ENCODE results near the gene EPS8.
"Not testable (repeated sequence)": the region's sequence is repeated elsewhere in the genome, so short reads cannot be mapped to it uniquely, and the experiment has no call there.

EPS8 gene

DNA sequence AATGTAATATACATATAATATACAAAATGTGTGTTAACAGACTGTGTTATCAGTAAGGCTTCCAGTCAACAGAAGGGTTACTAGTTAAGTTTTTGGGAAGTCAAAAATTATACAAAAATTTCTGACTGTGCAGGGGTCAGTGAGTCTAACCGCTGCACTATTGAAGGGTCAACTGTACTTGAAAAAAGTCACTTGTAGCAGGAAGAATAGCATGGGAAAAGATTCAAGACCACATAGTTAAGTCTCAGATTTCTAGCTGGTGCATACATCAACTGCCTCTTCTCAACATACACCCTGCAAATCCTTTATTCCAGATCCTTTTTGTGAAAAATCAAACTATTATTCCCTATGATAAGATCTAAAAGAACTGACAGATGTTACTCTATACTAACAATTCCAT lies 5.9 kb downstream of the EPS8 start:
- peaks cover 18% of the 10 kb centered on the region for H3K27me3 Mint-ChIP-seq
- H3K27ac Mint-ChIP-seq = no peak overlapping the region
- CTCF ChIA-PET = no interaction called here
- no peak for DNase-seq
- peaks cover 8% of the 10 kb centered on the region for H3K4me1 Mint-ChIP-seq
- H3K36me3 Mint-ChIP-seq = no peaks in the 10 kb centered on the region
- no peaks in the 10 kb centered on the region for H3K9me3 Mint-ChIP-seq
- no peak overlapping the region for H3K4me3 Mint-ChIP-seq

DNA sequence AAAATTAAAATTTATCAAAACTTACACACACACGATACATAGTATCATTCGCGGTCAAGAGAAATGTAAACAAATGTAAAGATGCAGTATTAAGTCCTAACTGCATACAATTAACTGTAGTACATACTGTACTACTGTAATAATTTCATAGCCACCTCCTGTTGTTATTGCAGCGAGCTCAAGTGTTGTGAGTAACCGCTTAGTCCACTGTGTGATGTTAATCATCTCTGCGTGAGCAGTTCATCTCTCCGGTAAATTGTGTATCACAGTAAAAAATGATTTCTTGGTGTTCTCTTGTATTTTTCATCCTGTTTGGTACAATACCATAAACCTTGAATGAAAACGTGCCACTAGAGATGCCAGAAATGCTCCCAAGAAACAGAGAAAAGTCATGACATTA lies 6.5 kb downstream of the EPS8 start:
- H3K36me3 Mint-ChIP-seq = no peaks in the 10 kb centered on the region
- no peak overlapping the region for H3K27ac Mint-ChIP-seq
- CTCF ChIA-PET = no interaction called here
- peaks cover 14% of the 10 kb centered on the region for H3K27me3 Mint-ChIP-seq
- H3K4me1 Mint-ChIP-seq = peaks cover 2% of the 10 kb centered on the region
- no peak for DNase-seq
- no peaks in the 10 kb centered on the region for H3K9me3 Mint-ChIP-seq
- H3K4me3 Mint-ChIP-seq = no peak overlapping the region

- CTCF ChIA-PET = no interaction called here
Measured at GRCh38 chr12:15779925-15780324, 9.3 kb downstream of the EPS8 start.

GRCh38 chr12:15778126-15778525 lies 11.1 kb downstream of the EPS8 start:
- peaks cover 9% of the 10 kb centered on the region for H3K27me3 Mint-ChIP-seq
- H3K4me1 Mint-ChIP-seq = no peaks in the 10 kb centered on the region
- no peak overlapping the region for H3K4me3 Mint-ChIP-seq
- CTCF ChIA-PET = no interaction called here
- no peaks in the 10 kb centered on the region for H3K9me3 Mint-ChIP-seq
- no peak for DNase-seq
- no peaks in the 10 kb centered on the region for H3K36me3 Mint-ChIP-seq
- no peak overlapping the region for H3K27ac Mint-ChIP-seq

More at GRCh38 chr12:15779925-15780324, 9.3 kb downstream of the EPS8 start:
- H3K9me3 Mint-ChIP-seq = no peaks in the 10 kb centered on the region
- H3K4me3 Mint-ChIP-seq = no peak overlapping the region
- DNase-seq = no peak
- H3K36me3 Mint-ChIP-seq = no peaks in the 10 kb centered on the region
- peaks cover 14% of the 10 kb centered on the region for H3K27me3 Mint-ChIP-seq
- no peak overlapping the region for H3K27ac Mint-ChIP-seq
- no peaks in the 10 kb centered on the region for H3K4me1 Mint-ChIP-seq

DNA sequence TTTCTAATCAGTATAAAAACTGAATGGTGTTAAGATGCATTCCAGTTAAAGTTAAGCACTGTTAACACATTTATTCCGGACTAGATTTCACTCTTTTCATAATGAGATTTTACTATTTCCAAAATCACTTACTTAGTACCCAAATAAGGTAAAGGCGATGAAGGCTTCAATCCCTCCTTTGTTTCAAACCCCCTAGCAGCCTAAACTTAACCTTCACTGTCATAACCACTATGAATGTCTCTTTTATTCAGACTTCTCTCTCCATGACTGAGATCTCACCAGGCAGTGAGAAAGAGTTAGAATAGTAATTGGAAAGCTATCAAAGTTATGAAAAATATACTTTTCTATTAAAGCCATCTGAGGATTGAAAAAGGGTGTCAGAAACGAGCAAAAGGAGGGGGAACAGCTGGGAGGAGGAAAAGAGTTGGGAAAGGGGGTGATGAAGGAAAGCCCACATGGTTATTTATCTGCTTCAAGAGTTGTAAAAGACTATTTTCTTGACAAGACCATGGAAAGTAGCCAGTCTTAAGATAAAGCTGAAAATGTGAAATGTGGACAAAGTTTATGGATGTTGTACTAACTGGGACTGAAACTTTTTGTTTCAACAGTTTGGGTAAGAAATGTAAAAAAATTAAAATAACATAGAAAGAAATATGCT lies 11.7 kb downstream of the EPS8 start:
- Mint-ChIP-seq H3K4me3 (no peak overlapping the region), H3K27ac (no peak overlapping the region), H3K36me3 (no peaks in the 10 kb centered on the region), H3K4me1 (no peaks in the 10 kb centered on the region), H3K27me3 (peaks cover 9% of the 10 kb centered on the region), H3K9me3 (no peaks in the 10 kb centered on the region)
- CTCF ChIA-PET = no interaction called here
- no peak for DNase-seq

DNA sequence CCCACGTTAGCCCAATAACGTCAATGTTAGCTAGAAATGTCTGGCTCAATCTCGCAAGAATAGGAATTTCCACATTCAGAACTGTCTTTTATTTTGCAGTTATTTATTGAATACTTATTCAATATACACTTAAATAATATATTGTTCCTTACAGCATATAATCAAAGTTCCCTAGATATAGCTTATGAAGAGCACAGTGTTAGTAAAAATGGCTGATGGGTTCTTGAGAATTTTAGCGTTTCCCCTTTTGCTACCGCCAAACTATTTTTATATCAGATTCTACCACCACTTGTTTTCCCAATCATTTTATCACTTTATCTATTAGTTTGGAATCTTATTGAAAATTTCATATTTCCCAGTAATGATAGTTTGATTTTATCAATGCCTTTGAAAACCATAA lies 12.7 kb downstream of the EPS8 start:
- Mint-ChIP-seq H3K4me1 (no peaks in the 10 kb centered on the region), H3K27ac (no peak overlapping the region), H3K27me3 (peaks cover 9% of the 10 kb centered on the region), H3K4me3 (no peak overlapping the region), H3K36me3 (no peaks in the 10 kb centered on the region), H3K9me3 (no peaks in the 10 kb centered on the region)
- DNase-seq = no peak
- CTCF ChIA-PET = no interaction called here

GRCh38 chr12:15774819-15775218 lies 14.4 kb downstream of the EPS8 start:
- no peak for DNase-seq
- H3K9me3 Mint-ChIP-seq = no peaks in the 10 kb centered on the region
- H3K4me1 Mint-ChIP-seq = no peaks in the 10 kb centered on the region
- no peak overlapping the region for H3K4me3 Mint-ChIP-seq
- peaks cover 9% of the 10 kb centered on the region for H3K27me3 Mint-ChIP-seq
- H3K27ac Mint-ChIP-seq = no peak overlapping the region
- no peaks in the 10 kb centered on the region for H3K36me3 Mint-ChIP-seq
- CTCF ChIA-PET = interaction anchor here (0.8 kb wide), 1 partner anchor 123 kb away, joined by 6 read pairs; no protein-coding TSS in a partner anchor

GRCh38 chr12:15772405-15773018 lies 16.7 kb downstream of the EPS8 start:
- Mint-ChIP-seq H3K27ac (no peak overlapping the region), H3K27me3 (peaks cover 7% of the 10 kb centered on the region), H3K4me3 (no peak overlapping the region), H3K9me3 (no peaks in the 10 kb centered on the region), H3K36me3 (no peaks in the 10 kb centered on the region), H3K4me1 (no peaks in the 10 kb centered on the region)
- CTCF ChIA-PET = interaction anchor here (0.7 to 2.6 kb wide), 9 partner anchors 12 to 245 kb away, joined by 3 to 8 read pairs (median 5); no protein-coding TSS in a partner anchor
- no peak for DNase-seq

DNA sequence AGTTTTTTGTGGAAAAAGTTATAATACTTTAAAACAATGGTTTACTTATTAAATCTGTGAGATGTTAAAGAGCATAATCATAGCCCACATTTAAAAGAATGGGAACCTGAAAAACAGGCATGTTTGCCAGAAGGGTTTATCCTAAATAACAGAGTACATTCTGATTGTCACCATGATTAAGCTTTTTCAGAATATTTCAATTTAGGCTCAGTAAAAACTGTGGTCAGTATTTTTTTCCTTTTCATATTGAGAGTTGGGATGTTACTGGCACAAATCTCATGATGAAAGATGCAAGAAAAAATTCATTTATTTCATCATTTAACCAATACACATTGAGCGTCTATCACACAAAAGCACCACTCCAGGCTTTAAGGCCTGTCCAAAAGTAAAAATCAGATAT lies 18.6 kb downstream of the EPS8 start:
- Mint-ChIP-seq H3K27ac (no peak overlapping the region), H3K4me1 (no peaks in the 10 kb centered on the region), H3K4me3 (no peak overlapping the region), H3K36me3 (no peaks in the 10 kb centered on the region), H3K9me3 (no peaks in the 10 kb centered on the region), H3K27me3 (no peaks in the 10 kb centered on the region)
- no peak for DNase-seq
- CTCF ChIA-PET = interaction anchor here (0.6 to 2.0 kb wide), 5 partner anchors 26 to 198 kb away, joined by 3 to 6 read pairs (median 3); no protein-coding TSS in a partner anchor

- no peaks in the 10 kb centered on the region for H3K27me3 Mint-ChIP-seq
- CTCF ChIA-PET = interaction anchor here (0.7 to 2.0 kb wide), 4 partner anchors 27 to 180 kb away, joined by 3 to 6 read pairs (median 4); no protein-coding TSS in a partner anchor
- no peaks in the 10 kb centered on the region for H3K9me3 Mint-ChIP-seq
- H3K36me3 Mint-ChIP-seq = no peaks in the 10 kb centered on the region
- no peak overlapping the region for H3K4me3 Mint-ChIP-seq
- H3K27ac Mint-ChIP-seq = no peak overlapping the region
- no peak for DNase-seq
- H3K4me1 Mint-ChIP-seq = no peaks in the 10 kb centered on the region
Measured at GRCh38 chr12:15770021-15770420, 19.2 kb downstream of the EPS8 start.

GRCh38 chr12:15769586-15769985 lies 19.6 kb downstream of the EPS8 start:
- H3K27ac Mint-ChIP-seq = no peak overlapping the region
- CTCF ChIA-PET = no interaction called here

GRCh38 chr12:15767301-15767700 lies 21.9 kb downstream of the EPS8 start:
- Mint-ChIP-seq H3K27ac (no peak overlapping the region), H3K27me3 (no peaks in the 10 kb centered on the region), H3K36me3 (no peaks in the 10 kb centered on the region), H3K9me3 (no peaks in the 10 kb centered on the region), H3K4me1 (no peaks in the 10 kb centered on the region), H3K4me3 (no peak overlapping the region)
- CTCF ChIA-PET = no interaction called here
- DNase-seq = no peak

More at GRCh38 chr12:15769586-15769985, 19.6 kb downstream of the EPS8 start:
- Mint-ChIP-seq H3K4me3 (no peak overlapping the region), H3K9me3 (no peaks in the 10 kb centered on the region), H3K27me3 (no peaks in the 10 kb centered on the region), H3K4me1 (no peaks in the 10 kb centered on the region), H3K36me3 (no peaks in the 10 kb centered on the region)
- no peak for DNase-seq

GRCh38 chr12:15763328-15763727 lies 25.9 kb downstream of the EPS8 start:
- Mint-ChIP-seq H3K36me3 (no peaks in the 10 kb centered on the region), H3K27me3 (peaks cover 7% of the 10 kb centered on the region), H3K27ac (no peak overlapping the region), H3K9me3 (no peaks in the 10 kb centered on the region), H3K4me1 (peaks cover 4% of the 10 kb centered on the region), H3K4me3 (no peak overlapping the region)
- DNase-seq = no peak
- CTCF ChIA-PET = no interaction called here

DNA sequence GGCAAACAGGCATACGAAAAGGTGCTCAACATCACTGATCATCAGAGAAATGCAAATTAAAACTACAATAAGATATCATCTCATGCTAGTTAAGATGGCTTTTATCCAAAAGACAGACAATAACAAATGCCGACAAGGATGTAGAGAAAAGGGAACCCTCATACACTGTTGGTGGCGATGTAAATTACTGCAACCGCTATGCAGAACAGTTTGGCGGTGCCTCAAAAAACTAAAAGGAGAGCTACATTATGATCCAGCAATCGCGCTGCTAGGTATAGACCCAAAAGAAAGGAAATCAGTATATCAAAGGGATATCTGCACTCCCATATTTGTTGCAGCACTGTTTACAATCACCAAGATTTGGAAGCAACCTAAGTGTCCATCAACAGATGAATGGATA lies 27.0 kb downstream of the EPS8 start:
- H3K4me1 Mint-ChIP-seq, H3K4me3 Mint-ChIP-seq, H3K36me3 Mint-ChIP-seq, DNase-seq, H3K9me3 Mint-ChIP-seq, CTCF ChIA-PET, H3K27me3 Mint-ChIP-seq, H3K27ac Mint-ChIP-seq: not testable (repeated sequence)

GRCh38 chr12:15757553-15758255 lies 31.5 kb downstream of the EPS8 start:
- Mint-ChIP-seq H3K4me3 (no peak overlapping the region), H3K27ac (no peak overlapping the region), H3K9me3 (no peaks in the 10 kb centered on the region), H3K4me1 (peaks cover 4% of the 10 kb centered on the region), H3K27me3 (peaks cover 7% of the 10 kb centered on the region), H3K36me3 (no peaks in the 10 kb centered on the region)
- no peak for DNase-seq
- CTCF ChIA-PET = interaction anchor here (0.6 to 1.7 kb wide), 2 partner anchors 15 to 148 kb away, joined by 3 to 8 read pairs; no protein-coding TSS in a partner anchor

Data from activated naive CD4-positive, alpha-beta T cell treated with anti-CD3 and anti-CD28 coated beads, Interleukin-2, amount 10 ng/mL, durations not matched to agents 7 days and 5 days (primary cell).